Measurements from ENCODE around the gene VPS11. TPM values are rescaled to one million over a fixed set of nuclear protein-coding genes. Genes with fewer than 3 reads are reported as not detected.

VPS11 gene
- total RNA-seq, 4 donors from 2014 or later, result 15.2 to 28.4 (median 18.2) TPM

GRCh38 chr11:119046489-119046888 is 21.1 kb upstream of the VPS11 start:
- H3K36me3 ChIP-seq, result peaks cover 30 to 72% (median 45%) of the 10 kb centered on the region in 3 donors
- no peak for DNase-seq
- no peaks in the 10 kb centered on the region for H3K27me3 ChIP-seq
- intact Hi-C loops (cut with DNase I), result no loop called here
- no peak overlapping the region for H3K27ac ChIP-seq
- no peaks in the 10 kb centered on the region for H3K9me3 ChIP-seq
- TF ChIP-seq CTCF (IDR thresholded peaks at IDR 0.05) (no peak), POLR2A (IDR thresholded peaks at IDR 0.05) (no peak)
- H3K4me3 ChIP-seq, result no peak overlapping the region
- no peaks in the 10 kb centered on the region for H3K4me1 ChIP-seq
- 60 to 100% methylated on average over 1 to 4 of the region's 6 CpGs for WGBS, 2 donors

GRCh38 chr11:119047205-119047604 is 20.4 kb upstream of the VPS11 start:
- intact Hi-C loops (cut with DNase I), result no loop called here
- H3K27me3 ChIP-seq, result no peaks in the 10 kb centered on the region
- H3K4me1 ChIP-seq, result no peaks in the 10 kb centered on the region
- H3K4me3 ChIP-seq, result no peak overlapping the region
- H3K36me3 ChIP-seq, result peaks cover 30 to 79% (median 45%) of the 10 kb centered on the region in 3 donors
- H3K27ac ChIP-seq, result no peak overlapping the region
- no peak for DNase-seq
- H3K9me3 ChIP-seq, result no peaks in the 10 kb centered on the region
- WGBS, 2 donors, result 68 to 88% methylated on average over 5 to 6 of the region's 6 CpGs
- no peak for TF ChIP-seq CTCF (IDR thresholded peaks at IDR 0.05)
- TF ChIP-seq POLR2A (IDR thresholded peaks at IDR 0.05), result no peak

- 91 to 95% methylated on average over 9 of the region's 9 CpGs for WGBS, 2 donors
These were observed 19.0 kb upstream of the VPS11 start for GRCh38 chr11:119048644-119049043.

GRCh38 chr11:119049081-119049480 is 18.5 kb upstream of the VPS11 start:
- Histone ChIP-seq H3K4me1 (no peaks in the 10 kb centered on the region), H3K27me3 (no peaks in the 10 kb centered on the region), H3K9me3 (no peaks in the 10 kb centered on the region), H3K27ac (no peak overlapping the region), H3K4me3 (no peak overlapping the region), H3K36me3 (peaks cover 44 to 98% (median 63%) of the 10 kb centered on the region in 3 donors)
- TF ChIP-seq CTCF (IDR thresholded peaks at IDR 0.05), result no peak
- TF ChIP-seq POLR2A (IDR thresholded peaks at IDR 0.05), result no peak
- intact Hi-C loops (cut with DNase I), result no loop called here
- 44% methylated on average over 1 of the region's 7 CpGs; no CpG with 5 or more reads in 1 of the 2 donors for WGBS, 2 donors
- no peak for DNase-seq

More at GRCh38 chr11:119048644-119049043, 19.0 kb upstream of the VPS11 start:
- no peaks in the 10 kb centered on the region for H3K4me1 ChIP-seq
- peaks cover 43 to 93% (median 59%) of the 10 kb centered on the region in 3 donors for H3K36me3 ChIP-seq
- H3K9me3 ChIP-seq, result no peaks in the 10 kb centered on the region
- no peak overlapping the region for H3K4me3 ChIP-seq
- no peaks in the 10 kb centered on the region for H3K27me3 ChIP-seq
- TF ChIP-seq POLR2A (IDR thresholded peaks at IDR 0.05) (no peak), CTCF (IDR thresholded peaks at IDR 0.05) (no peak)
- no peak for DNase-seq
- H3K27ac ChIP-seq, result no peak overlapping the region
- intact Hi-C loops (cut with DNase I), result no loop called here

GRCh38 chr11:119051440-119052162 is 16.0 kb upstream of the VPS11 start:
- intact Hi-C loops (cut with DNase I), result no loop called here
- TF ChIP-seq CTCF (IDR thresholded peaks at IDR 0.05), result no peak
- no peak for TF ChIP-seq POLR2A (IDR thresholded peaks at IDR 0.05)
- no peak for DNase-seq
- H3K27me3 ChIP-seq, result no peaks in the 10 kb centered on the region
- H3K36me3 ChIP-seq, result peaks cover 50 to 89% (median 56%) of the 10 kb centered on the region in 3 donors
- no peak overlapping the region for H3K27ac ChIP-seq
- no peaks in the 10 kb centered on the region for H3K9me3 ChIP-seq
- no peak overlapping the region for H3K4me3 ChIP-seq
- peaks cover 9 to 21% (median 12%) of the 10 kb centered on the region in 3 donors for H3K4me1 ChIP-seq
- WGBS, 2 donors, result 63 to 75% methylated on average over 14 of the region's 17 CpGs
